GM18868 (cell line): ENCODE data around the gene RELN.
"Not testable (repeated sequence)": the region's sequence is repeated elsewhere in the genome, so short reads cannot be mapped to it uniquely, and the experiment has no call there.

Source experiments
- ATAC-seq: cut with Tn5 transposase; IDR thresholded peaks from one replicate; pipeline ENCODE4 v1.9.1; 2021; ENCODE audit warnings: mild to moderate bottlenecking, moderate library complexity; ENCODE audit not compliant: unreplicated experiment

RELN gene

DNA sequence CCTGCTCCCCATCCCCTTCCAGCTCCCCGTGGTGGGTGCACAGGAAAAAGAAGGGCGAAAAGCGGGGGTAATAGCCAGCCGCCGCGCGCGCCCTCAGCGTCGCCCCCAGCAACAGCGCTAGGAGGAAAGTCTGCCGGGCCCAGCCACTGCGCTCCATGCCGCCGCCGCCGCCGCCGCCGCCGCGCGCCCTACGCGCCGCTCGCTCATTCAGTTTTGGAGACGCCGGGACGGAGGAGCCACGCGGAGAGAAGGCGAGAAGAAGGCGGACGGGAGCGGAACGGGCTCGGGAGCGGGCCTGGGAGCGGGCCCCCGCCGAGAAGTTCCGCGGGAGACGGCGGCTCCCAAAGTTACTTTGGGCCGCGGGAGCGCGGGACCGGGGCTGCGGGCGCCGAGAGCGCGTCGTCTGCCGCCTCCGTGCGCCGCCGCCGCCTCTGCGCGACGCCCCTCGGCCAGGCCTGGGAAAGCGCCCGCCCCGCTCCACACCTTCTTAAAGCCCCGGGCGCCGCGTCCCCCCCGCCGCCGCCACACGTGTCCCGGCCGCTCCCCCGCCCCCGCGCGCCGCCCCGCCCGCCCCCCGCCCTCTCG, at the start of gene RELN:
TSS of gene RELN (minus strand) at position 459 of the 585 bp plus-strand sequence. CDS start at position 157, 302 bp downstream.
- no peak for ATAC-seq

DNA sequence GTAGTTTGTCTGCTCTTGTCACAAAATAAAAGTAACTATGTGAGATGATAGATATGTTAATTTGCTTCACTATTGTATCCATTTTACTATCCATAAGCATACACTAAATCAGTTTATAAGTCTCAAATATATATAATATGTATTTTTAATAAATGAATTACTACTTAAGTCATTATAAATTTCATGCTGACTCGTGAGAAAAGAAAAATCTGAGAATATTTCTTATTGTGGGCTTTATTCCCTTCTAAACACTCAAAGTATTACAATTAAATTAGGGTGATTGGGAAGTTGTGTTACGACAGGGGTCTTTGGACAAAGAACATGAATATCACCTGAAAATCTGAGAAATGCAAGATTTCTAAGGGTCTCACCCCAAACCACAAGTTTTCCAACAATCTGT, 48.7 kb upstream of the RELN start:
- ATAC-seq = no peak

GRCh38 chr7:104036889-104037288, 47.4 kb upstream of the RELN start:
- ATAC-seq = not testable (repeated sequence)

DNA sequence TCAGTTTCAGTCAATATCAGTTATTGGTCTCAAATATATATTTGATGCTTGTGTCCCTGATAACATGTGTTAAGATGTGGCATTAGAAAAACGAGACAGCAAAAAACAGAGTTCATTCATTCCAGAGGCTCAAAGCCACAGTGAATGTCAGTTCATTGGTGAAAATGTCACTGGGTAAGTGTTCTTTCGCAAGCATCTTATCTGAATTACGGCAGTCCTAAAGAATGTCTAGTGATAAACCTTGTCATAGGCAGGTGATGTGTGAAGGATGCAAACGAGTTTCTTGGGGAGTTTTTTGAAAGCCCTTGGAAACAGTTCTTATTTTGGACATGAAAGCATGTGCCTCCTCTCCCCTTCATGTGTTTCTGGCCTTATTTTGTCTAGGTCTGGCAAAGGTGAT, 45.9 kb upstream of the RELN start:
- no peak for ATAC-seq

GRCh38 chr7:104034679-104035078, 45.2 kb upstream of the RELN start:
- ATAC-seq = no peak

DNA sequence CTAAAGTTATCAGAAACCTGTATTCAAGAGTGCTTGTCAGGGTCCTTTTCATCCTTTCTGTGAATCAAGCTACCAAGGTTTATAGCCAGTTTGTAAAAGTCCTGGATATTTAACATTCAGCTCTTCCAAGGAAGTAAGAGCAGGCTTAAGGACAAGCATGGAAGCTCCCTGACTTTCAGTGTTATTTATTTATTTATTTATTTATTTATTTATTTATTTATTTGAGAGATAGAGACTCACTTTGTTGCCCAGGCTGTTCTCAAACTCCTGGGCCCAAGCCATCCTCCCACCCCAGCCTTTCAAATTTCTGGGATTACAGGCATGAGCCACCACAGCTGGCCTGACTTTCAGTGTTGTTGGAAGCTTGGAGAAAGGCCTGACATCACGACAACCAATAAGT, 44.4 kb upstream of the RELN start:
- ATAC-seq = no peak

DNA sequence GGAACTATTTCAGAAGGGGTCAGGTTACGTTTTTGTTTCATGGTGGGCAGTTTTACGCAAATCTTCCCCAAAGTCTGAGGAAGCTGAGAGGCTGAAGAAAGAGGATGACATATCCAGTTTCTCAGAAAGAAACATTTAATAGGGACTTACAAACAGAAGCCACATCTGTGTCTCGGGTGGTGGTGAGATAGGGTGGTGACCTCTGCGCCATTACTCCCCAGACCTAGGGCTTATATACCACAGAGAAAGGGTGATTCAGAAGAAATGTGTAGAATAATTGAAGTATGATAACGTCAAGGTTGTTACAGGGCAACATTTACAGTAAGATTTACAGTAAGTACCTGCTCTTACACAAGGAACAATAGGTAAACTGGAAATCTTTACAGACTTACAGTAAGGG, 43.0 kb upstream of the RELN start:
- no peak for ATAC-seq

GRCh38 chr7:104029765-104030164, 40.3 kb upstream of the RELN start:
- ATAC-seq = no peak

DNA sequence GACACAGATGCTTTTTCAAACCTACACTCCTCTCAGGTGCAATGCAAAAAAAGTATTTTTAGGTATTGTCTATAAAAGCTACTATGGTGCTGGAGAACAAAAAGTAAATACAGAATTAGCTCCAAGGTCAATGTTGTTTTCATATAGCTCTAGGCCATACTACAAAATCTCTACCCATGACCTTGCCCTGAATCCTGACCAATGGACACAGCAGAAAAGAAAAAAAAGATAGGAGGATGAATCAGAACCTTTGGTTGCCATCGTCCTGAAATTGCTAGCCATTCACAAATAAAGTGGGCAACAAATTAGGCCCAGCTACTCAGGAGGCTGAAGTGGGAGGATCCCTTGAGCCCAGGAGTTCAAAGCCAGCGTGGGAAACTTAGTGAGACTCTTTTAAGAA, 35.2 kb upstream of the RELN start:
- ATAC-seq = no peak

DNA sequence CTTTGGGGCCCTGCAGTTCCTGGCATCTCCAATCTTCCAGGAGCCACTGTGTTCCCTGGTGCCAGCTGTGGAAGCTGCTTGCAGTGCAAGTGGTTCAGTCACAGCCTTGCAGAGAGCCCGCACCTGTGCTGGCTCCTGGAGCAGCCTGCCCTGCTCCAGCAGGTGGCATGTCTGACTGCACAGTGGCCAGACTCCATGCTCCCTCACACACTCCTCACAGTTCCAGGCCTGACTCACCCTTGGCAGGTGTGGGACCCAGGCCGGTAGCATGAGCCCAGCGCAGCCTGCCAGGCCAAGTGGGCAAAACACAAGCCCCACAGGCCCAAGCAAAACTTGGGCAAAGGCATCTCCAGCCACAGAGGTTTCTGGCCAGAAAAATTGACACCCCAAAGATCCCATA, 33.6 kb upstream of the RELN start:
- ATAC-seq = no peak

DNA sequence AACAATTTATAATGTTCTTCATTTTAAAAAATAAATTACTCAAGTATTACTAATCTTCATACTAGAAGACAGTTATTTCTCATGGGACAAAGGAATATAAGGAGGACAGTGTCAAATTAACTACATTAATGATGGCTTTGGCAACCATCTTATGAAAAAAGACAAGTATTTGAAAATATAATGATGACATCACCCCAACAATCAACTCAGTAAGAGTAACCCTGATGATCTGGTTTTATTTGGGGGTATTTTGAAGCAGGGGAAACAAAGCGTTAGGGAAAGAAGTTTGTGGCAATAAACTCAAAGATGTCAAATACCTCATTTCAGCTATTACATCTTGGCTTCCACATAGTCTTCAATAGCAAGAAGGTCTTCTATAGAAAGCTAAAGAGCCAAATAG, 29.0 kb upstream of the RELN start:
- ATAC-seq = no peak

DNA sequence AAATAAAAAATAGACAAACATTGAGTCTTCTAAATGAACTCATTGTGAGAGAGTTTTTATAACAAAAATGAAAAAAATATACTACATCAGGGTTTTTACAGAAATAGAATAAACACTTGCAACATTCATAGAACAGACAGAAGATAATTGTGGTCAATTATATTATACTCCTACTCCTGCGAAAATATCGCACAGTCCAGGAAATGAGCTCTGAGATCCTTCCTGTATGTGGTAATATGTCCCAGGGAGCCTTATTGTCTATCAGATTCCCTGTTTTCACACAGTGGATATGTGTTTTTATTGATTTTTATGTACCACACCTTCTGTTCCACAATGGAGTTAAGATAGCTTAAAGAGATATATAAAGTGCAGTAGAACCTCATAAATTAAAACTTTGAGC, 27.5 kb upstream of the RELN start:
- ATAC-seq = no peak

DNA sequence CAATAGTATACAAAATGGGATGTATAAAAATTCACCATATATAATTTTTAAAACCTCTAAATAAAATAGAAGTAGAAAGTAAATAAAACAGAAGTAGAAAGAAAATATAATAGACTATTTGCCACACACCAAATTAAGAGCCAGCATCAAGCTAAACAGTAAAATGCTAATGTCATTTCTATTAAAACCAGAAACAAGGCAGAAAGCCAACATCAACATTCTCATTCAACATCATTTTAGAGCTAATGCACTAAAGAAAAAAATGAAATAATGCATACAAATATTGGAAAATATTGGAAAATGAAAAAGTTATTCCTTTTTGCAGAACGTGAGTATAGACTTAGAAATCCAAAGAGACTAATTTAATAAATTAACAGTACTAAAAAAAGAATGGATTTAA, 23.4 kb upstream of the RELN start:
- no peak for ATAC-seq

DNA sequence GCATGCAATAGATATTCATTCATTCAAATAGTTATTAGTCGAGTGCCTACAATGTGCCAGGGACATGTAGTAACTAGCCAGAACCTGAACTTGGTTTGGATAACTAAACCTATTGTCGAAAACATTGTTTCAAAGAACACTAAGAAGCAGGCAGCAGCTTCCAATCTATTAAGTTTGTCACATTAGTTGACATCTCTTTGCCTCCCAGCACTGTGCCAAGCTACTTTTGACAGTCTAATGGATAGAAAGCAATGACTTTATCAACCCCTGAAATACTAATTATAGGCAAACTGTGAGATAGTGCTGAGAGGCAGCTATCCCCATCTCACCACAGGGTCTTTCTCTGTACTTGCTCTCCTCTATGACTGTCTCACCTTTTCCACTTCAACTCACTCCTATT, 22.4 kb upstream of the RELN start:
- no peak for ATAC-seq

- ATAC-seq = no peak
Observed at GRCh38 chr7:104010052-104010909, 20.8 kb upstream of the RELN start.

DNA sequence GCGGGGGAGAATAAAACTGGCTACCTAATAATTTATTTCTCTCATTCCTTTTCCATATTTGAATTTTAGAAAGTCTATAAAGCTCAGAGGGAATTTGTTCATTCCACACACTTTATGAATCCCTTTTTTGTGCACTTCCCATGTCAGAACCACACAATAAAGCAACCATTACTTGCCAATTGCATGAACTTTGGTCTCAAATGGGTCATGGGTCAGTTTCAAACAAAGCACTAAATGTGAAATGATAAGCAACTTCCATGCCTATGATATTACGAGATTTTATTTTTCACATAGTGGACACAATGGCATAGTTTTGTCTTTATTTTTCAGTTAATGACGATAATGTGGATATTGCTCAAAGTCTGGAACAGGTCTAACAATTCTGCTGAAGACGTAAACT, 18.6 kb upstream of the RELN start:
- ATAC-seq = no peak

DNA sequence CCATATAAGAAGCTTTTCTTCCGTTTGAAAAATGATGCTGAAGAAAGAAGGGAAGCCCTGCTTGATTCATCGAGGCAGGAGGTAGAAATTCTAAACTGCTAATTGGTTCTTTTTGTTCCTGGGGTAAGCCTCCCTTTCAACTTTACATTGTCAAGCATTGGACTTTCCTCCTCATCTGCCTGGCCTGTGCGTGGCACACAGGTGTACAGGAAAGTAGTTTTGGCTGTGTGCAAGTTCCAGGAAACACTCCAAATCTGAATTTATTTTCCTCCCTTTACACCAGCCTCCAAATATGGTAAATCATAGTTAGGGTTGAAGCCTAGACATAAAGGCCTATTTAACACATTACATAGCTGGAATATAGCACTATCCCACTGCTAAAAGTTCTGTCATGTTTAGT, 18.2 kb upstream of the RELN start:
- ATAC-seq = no peak

DNA sequence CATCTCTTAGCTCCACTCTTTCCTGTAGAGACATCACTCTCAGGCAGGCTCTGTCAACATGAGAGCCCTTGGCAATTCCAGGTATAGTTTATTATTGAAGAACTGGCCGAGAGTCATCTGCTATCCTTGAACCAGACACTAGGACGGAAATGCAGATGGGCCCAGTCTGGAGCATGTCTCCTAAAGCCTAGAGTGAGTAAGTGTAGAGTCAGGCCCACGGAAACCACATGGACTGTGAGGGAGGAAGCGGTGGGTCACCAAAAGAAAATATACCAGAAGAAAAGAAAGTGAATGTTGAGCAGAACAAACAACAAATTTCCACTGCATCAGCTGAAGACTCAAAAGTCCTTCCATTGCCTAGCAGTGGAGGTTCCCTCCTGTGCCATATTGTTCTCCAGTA, 15.7 kb upstream of the RELN start:
- no peak for ATAC-seq

GRCh38 chr7:103996639-103997038, 7.2 kb upstream of the RELN start:
- no peak for ATAC-seq

GRCh38 chr7:103996017-103996551, 6.6 kb upstream of the RELN start:
- ATAC-seq = no peak

GRCh38 chr7:103995554-103995953, 6.1 kb upstream of the RELN start:
- ATAC-seq = no peak

- no peak for ATAC-seq
Observed at GRCh38 chr7:103993551-103993950, 4.1 kb upstream of the RELN start.
